ENCODE measurements around the gene MYCN. TPM values are rescaled to one million over a fixed set of nuclear protein-coding genes. Genes with fewer than 3 reads are reported as not detected.

The MYCN gene
- total and polyA plus RNA-seq, 2 of the 4 experiments (the other 2 are of a cell fraction): not detected

GRCh38 chr2:15979759-15980604 is 39.6 kb downstream of the MYCN start:
- H3K23ac ChIP-seq (ENCODE audit: low read depth, low read length): no peak overlapping the region
- H3K4me3 ChIP-seq (ENCODE audit: insufficient read depth, low read depth, low read length): no peak overlapping the region
- no peak overlapping the region for H3K14ac ChIP-seq (replicated peaks; ENCODE audit: low read depth, low read length)
- no peak for DNase-seq
- no peak overlapping the region for H3K4ac ChIP-seq (ENCODE audit: low read depth, low read length)
- no peaks in the 10 kb centered on the region for H3K27me3 ChIP-seq (ENCODE audit: control insufficient read depth, insufficient read depth, low read length)
- ChIA-PET POLR2A (ENCODE audit: unreplicated experiment) (interaction anchor here (0.6 kb wide), 1 partner anchor 10 kb away, joined by 11 read pairs; no protein-coding TSS in a partner anchor), CTCF (no interaction called here)
- no peak overlapping the region for H2AK5ac ChIP-seq (ENCODE audit: low read depth, low read length)
- H3K9me1 ChIP-seq (ENCODE audit: insufficient read depth, low read length): no peaks in the 10 kb centered on the region
- H3K56ac ChIP-seq (ENCODE audit: extremely low read depth, insufficient read depth, low read length): no peak overlapping the region
- no peaks in the 10 kb centered on the region for H4K20me1 ChIP-seq (ENCODE audit: insufficient read depth, low read length)
- TF ChIP-seq POLR2A (IDR thresholded peaks at IDR 0.05; ENCODE audit: low read depth, low read length) (no peak), MAZ (IDR thresholded peaks at IDR 0.05; ENCODE audit: borderline replicate concordance, low read depth, low read length) (no peak), RFX5 (IDR thresholded peaks at IDR 0.05; ENCODE audit: low read depth, low read length) (no peak), RCOR1 (IDR thresholded peaks at IDR 0.05; ENCODE audit: insufficient replicate concordance, low read length) (no peak)
- TF ChIP-seq, protein P1, sequence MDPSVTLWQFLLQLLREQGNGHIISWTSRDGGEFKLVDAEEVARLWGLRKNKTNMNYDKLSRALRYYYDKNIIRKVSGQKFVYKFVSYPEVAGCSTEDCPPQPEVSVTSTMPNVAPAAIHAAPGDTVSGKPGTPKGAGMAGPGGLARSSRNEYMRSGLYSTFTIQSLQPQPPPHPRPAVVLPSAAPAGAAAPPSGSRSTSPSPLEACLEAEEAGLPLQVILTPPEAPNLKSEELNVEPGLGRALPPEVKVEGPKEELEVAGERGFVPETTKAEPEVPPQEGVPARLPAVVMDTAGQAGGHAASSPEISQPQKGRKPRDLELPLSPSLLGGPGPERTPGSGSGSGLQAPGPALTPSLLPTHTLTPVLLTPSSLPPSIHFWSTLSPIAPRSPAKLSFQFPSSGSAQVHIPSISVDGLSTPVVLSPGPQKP (IDR thresholded peaks at IDR 0.05; ENCODE audit: borderline replicate concordance, low read depth, low read length): no peak
- H4K5ac ChIP-seq (ENCODE audit: low read depth, low read length): no peak overlapping the region
- H4K8ac ChIP-seq (ENCODE audit: low read depth in 2 of 2, low read length in 2 of 2): no peak overlapping the region
- no peak overlapping the region for H3K4me2 ChIP-seq (ENCODE audit: low read depth, low read length)
- BruUV-seq (replicated peaks): no TSS peak
- no peak for ATAC-seq (ENCODE audit: low read depth)
- no peak overlapping the region for H3K18ac ChIP-seq (ENCODE audit: low read depth, low read length)
- intact Hi-C loops (cut with micrococcal nuclease): no loop called here
- H3K36me3 ChIP-seq (ENCODE audit: control insufficient read depth, insufficient read depth, low read length): no peaks in the 10 kb centered on the region
- no peak overlapping the region for H3K27ac ChIP-seq (ENCODE audit: insufficient read depth, low read length)
- no peak overlapping the region for H2BK5ac ChIP-seq (ENCODE audit: low read depth, low read length, poor library complexity, severe bottlenecking)
- dilution Hi-C loops (cut with HindIII; ENCODE audit: low sequenced_read_pairs, unreplicated experiment): no loop called here
- in situ Hi-C loops (cut with MboI; ENCODE audit: low sequenced_read_pairs): no loop called here
- no peak overlapping the region for H2AK9ac ChIP-seq (replicated peaks; ENCODE audit: low read depth, low read length, poor library complexity)
- 17% methylated on average over 1 of the region's 9 CpGs; no CpG with 5 or more reads in 1 of the 2 experiments for WGBS, 2 experiments (ENCODE audit: extremely low coverage in 2 of 2, insufficient read length in 1 of 2)
- H3K4me1 ChIP-seq (ENCODE audit: control insufficient read depth, insufficient read depth, low read length): no peaks in the 10 kb centered on the region
- peaks cover 39% of the 10 kb centered on the region for H3K9me3 ChIP-seq (ENCODE audit: control insufficient read depth, insufficient read depth, low read length)
- H2BK120ac ChIP-seq (ENCODE audit: low read depth, low read length): no peak overlapping the region
- H3K9ac ChIP-seq (ENCODE audit: low read depth, low read length): no peak overlapping the region
- H2BK15ac ChIP-seq (ENCODE audit: low read depth, low read length): no peak overlapping the region
- no peak overlapping the region for H2AFZ ChIP-seq (replicated peaks; ENCODE audit: low read length, poor library complexity)
- no peak overlapping the region for H2BK20ac ChIP-seq (ENCODE audit: low read depth, low read length)
- no peak overlapping the region for H4K91ac ChIP-seq (ENCODE audit: insufficient read depth, low read depth, low read length)
- no peaks in the 10 kb centered on the region for H3K79me1 ChIP-seq (ENCODE audit: low read depth in 1 of 2, low read length in 2 of 2)
